GM18519 (cell line): ENCODE results near the gene SLC25A21.
A peak's percentile ranks its signal among the peaks of the same experiment; 100 is the strongest.

Experiments used
- ATAC-seq: cut with Tn5 transposase; IDR thresholded peaks from one replicate; pipeline ENCODE4 v1.9.1; 2021; ENCODE audit warnings: mild to moderate bottlenecking, moderate library complexity; ENCODE audit not compliant: unreplicated experiment, low FRiP score

SLC25A21 gene

GRCh38 chr14:36949371-36949770 is 223.0 kb downstream of the SLC25A21 start:
- ATAC-seq = no peak

DNA sequence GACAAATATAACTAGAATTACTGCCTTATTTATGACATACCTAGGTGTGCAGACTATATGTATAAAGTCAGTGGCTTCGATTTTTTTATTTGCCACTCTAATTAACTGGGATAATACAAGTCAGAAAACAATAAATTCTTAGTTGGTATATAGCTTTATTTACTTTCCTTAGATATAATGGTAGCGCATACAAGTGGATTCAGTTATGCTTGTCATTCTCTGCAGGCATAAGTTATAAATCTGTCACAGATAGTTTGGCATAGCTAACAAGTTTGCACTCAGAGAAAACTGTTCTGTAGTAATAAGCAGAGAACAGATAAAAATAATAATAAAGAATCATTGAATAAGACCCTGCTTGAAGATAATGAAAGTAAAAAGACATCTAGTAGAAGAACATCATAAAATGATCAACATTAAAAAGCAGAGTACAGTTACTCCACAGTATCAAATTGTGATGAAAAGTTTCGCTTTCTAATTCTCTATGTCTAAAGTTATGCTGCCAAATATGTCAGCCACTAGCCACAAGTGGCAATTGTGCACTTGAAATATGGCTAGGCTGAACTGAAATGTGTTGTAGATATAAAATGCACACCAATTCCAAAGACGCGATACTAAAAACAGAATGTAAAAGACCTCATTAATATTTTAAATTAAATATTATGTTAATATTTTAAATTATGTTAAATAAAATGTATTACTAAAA is 224.1 kb downstream of the SLC25A21 start:
- no peak for ATAC-seq

- no peak for ATAC-seq
Observed at GRCh38 chr14:36947362-36947761, 225.0 kb downstream of the SLC25A21 start.

GRCh38 chr14:36946872-36947271 is 225.5 kb downstream of the SLC25A21 start:
- no peak for ATAC-seq

DNA sequence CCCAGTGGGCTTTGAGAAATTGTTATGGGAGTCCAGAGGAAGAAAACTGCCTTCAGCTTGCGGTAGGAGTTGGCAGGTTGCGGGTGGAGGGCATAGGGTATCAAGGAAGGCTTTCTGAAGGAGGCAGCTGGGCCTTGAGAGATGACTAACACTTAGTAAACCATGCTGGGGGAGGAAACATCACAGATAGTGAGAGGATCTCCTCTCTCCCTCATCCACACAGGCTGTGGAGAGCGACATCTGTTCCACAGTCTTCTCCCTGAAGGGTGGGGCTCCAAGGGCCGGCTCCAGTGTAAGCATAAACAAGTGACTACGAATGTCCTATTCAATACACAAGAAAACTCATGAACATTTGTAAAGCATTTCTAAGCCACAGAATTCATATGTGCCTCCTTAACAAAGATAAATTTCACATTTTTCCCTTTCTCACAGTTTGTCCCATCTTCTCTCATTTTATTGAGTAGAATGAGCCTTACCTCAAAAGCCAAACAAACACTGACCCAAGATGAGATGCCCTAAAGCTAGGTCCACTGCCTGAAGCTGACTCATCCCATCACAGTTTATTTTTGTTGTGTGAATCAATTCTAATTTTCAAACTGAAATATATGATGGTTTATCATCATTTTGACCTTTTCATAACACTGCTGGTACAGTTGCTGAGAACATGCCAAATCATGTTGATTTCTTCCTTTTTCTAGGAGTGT is 227.9 kb downstream of the SLC25A21 start:
- no peak for ATAC-seq

- ATAC-seq = no peak
Observed at GRCh38 chr14:36942522-36943245, 229.7 kb downstream of the SLC25A21 start.

GRCh38 chr14:36941783-36942521 is 230.5 kb downstream of the SLC25A21 start:
- ATAC-seq = peak; percentile 91

DNA sequence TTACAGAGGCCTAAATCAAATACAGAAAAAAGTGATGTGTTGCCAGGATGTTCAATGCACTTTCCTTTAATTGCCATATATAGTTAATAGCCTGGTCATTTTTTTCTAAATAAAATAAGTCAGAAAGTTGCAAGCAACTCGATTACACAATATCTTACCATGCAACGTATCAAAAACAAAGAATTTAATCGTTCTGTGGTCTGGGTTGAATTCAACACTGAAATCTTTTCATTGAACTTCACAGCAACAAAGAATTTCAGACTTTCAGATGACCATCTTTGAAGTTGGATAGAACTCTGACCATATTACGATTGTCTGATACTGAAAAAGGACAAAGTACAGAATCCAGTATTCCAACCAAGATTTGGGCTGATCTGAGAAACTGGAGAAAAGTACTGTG is 231.9 kb downstream of the SLC25A21 start:
- no peak for ATAC-seq

DNA sequence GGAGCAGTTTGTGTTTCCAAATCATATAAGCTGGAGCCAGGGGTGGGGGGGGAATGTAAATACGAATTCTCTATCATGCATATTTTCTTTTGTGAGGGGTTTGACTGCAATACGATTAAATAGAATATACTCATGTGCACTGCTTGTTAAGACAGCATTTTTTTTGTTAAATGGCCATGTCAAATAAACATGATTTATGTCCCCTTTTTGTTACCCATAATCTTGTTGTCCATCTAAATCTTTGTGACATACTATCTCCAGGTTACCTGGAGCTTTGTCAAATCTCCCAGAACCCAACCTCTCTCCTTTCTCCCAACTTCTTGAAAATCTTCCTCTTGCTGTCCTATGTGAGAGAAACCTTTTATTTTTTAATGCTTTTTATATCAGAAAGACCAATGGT is 233.1 kb downstream of the SLC25A21 start:
- ATAC-seq = no peak

DNA sequence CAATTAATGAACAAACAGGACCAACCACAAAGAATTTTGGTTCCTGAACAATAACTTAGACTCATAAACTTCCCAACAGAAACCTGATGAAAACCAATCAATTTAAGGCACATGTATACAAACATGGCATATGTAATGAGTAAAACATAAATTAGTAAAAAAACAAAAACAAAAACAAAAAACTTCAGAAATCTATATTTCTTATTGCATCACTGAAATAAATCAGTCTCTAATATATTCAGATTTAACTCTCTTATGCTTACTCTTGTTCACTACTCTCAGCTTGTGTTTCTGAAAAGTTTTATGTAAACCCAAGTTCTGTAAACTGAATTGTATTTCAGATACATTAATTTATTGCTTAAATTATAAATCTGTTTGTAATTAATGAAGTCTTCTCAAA is 233.7 kb downstream of the SLC25A21 start:
- ATAC-seq = no peak

GRCh38 chr14:36935976-36936678 is 236.3 kb downstream of the SLC25A21 start:
- ATAC-seq = no peak

GRCh38 chr14:36934304-36934703 is 238.1 kb downstream of the SLC25A21 start:
- no peak for ATAC-seq

GRCh38 chr14:36931791-36932190 is 240.6 kb downstream of the SLC25A21 start:
- no peak for ATAC-seq

DNA sequence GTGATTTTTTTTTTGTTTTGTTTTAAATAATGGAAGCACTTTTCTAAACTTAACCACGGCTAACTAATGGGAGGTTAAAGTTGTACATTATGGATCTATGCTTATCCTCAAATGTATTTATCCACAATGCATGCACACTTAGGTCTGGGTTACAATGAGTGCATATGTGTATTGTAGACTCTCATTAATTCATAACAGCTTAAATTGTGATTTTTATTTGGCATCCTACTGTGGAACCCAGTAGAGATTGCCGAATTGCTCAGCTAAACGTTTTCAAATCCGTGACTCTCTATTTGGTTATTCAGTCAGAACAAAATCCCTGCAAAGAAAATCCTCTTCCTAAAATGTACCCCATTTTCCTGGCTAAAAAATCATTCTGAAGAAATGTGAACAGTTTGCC is 244.0 kb downstream of the SLC25A21 start:
- ATAC-seq = no peak

GRCh38 chr14:36925094-36925493 is 247.3 kb downstream of the SLC25A21 start:
- ATAC-seq = no peak

DNA sequence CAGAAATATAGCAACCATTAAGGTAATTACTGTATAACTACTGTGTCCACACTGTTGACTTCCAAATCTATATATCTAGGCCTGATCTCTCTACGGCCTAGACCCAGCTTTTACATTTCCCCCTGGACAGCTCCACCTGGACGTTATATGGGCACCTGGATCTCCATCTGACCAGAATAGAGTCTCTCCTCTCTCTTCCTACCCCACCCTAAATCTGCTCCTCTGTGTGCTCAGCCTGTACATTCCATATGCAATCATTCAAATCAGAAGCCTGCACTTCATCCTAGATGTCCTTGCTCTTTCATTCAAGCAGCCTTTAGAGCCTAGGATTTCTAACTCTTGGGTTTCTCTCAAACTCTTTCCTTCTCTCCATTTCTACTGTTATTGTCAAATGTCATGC is 255.7 kb downstream of the SLC25A21 start:
- no peak for ATAC-seq

- ATAC-seq = no peak
Observed at GRCh38 chr14:36915081-36915480, 257.3 kb downstream of the SLC25A21 start.

DNA sequence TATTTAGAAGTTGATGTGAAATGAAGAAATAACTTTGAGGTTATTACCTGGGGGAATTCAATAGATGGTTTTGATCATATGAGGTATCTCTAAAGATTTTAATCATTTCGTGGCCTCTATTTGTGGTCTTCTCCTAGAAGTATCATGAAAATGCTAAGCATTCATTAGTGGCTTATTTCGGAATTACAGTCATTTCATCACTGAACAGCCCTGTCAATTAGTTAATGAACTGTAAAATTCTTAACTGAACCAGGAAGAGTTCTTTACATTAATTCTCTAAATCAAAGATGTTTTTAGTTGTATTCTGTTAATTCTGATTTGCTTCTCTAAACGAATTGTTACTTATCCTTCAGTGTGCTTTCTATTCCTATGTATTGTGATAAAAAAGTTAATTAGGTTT is 261.8 kb downstream of the SLC25A21 start:
- no peak for ATAC-seq

DNA sequence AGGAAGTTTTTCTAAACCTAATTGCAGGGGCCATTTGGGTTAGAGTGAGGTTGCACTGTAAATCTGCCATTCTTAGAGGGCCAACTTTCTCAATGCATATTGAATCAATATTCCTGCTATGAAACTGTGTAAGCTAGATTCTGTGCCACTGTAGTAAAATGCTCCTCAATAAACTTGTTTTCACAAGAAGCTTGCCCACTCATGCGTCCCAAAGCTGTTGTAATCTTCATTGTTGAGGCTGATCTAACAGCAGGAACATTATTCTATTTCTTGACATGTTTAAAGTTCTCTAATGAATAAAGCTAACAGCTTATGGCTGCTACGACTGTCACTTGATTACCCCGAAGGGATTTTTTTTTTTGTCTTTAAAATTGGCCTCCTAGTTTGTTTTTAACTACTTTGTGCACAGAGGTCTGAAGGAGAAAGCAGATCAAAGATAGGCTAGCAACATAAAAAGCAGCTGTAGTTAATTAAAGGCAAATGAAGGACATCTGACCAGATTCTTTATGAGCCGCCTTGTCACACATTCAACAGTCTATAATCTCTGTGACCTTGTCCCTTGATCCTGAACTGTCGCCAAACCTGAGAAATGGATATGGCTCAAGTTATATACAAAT is 267.0 kb downstream of the SLC25A21 start:
- ATAC-seq = no peak

GRCh38 chr14:36901861-36902260 is 270.5 kb downstream of the SLC25A21 start:
- ATAC-seq = no peak
